HUDEP-2 (cell line): ENCODE measurements around the gene EXOC4.
"Not testable (repeated sequence)": the region's sequence is repeated elsewhere in the genome, so short reads cannot be mapped to it uniquely, and the experiment has no call there.

Experiments used
- DNase-seq, 76 experiments: peaks; one replicate each; lab custom pipeline; 2025; ENCODE audit not compliant: unreplicated experiment in 76 of 76; lab: John Stamatoyannopoulos, UW

The EXOC4 gene

GRCh38 chr7:133275008-133275407, 22.1 kb downstream of the EXOC4 start:
- DNase-seq = no peak

GRCh38 chr7:133275446-133276095, 22.7 kb downstream of the EXOC4 start:
- no peak for DNase-seq

GRCh38 chr7:133278975-133279374, 26.1 kb downstream of the EXOC4 start:
- not testable (repeated sequence) for DNase-seq

GRCh38 chr7:133282094-133282493, 29.2 kb downstream of the EXOC4 start:
- no peak for DNase-seq

- DNase-seq = no peak
These were observed 31.2 kb downstream of the EXOC4 start for GRCh38 chr7:133284092-133284491.

GRCh38 chr7:133288970-133289369, 36.1 kb downstream of the EXOC4 start:
- DNase-seq = no peak

GRCh38 chr7:133290041-133290440, 37.2 kb downstream of the EXOC4 start:
- DNase-seq = no peak

- DNase-seq = no peak
These were observed 37.9 kb downstream of the EXOC4 start for GRCh38 chr7:133290676-133291333.

GRCh38 chr7:133292631-133293030, 39.8 kb downstream of the EXOC4 start:
- no peak for DNase-seq

- DNase-seq = no peak
These were observed 40.7 kb downstream of the EXOC4 start for GRCh38 chr7:133293384-133294160.

GRCh38 chr7:133294234-133294633, 41.4 kb downstream of the EXOC4 start:
- no peak for DNase-seq

GRCh38 chr7:133295484-133295883, 42.6 kb downstream of the EXOC4 start:
- no peak for DNase-seq

- DNase-seq = no peak
These were observed 44.2 kb downstream of the EXOC4 start for GRCh38 chr7:133297093-133297492.

GRCh38 chr7:133298080-133298479, 45.2 kb downstream of the EXOC4 start:
- no peak for DNase-seq

GRCh38 chr7:133299676-133300075, 46.8 kb downstream of the EXOC4 start:
- DNase-seq = no peak

GRCh38 chr7:133300088-133300487, 47.2 kb downstream of the EXOC4 start:
- no peak for DNase-seq

GRCh38 chr7:133300811-133301210, 47.9 kb downstream of the EXOC4 start:
- no peak for DNase-seq

GRCh38 chr7:133301444-133301843, 48.6 kb downstream of the EXOC4 start:
- DNase-seq = no peak

GRCh38 chr7:133303372-133303771, 50.5 kb downstream of the EXOC4 start:
- DNase-seq = no peak

- no peak for DNase-seq
These were observed 51.1 kb downstream of the EXOC4 start for GRCh38 chr7:133303931-133304330.

GRCh38 chr7:133309333-133309732, 56.5 kb downstream of the EXOC4 start:
- no peak for DNase-seq
